Measurements from ENCODE around the gene ARHGAP27. TPM values are rescaled to one million over a fixed set of nuclear protein-coding genes. Genes with fewer than 3 reads are reported as not detected.
"Not testable (repeated sequence)": the region's sequence is repeated elsewhere in the genome, so short reads cannot be mapped to it uniquely, and the experiment has no call there.

ARHGAP27 gene
- total RNA-seq, 1 experiment from 2014 or later, result 0.17 TPM

DNA sequence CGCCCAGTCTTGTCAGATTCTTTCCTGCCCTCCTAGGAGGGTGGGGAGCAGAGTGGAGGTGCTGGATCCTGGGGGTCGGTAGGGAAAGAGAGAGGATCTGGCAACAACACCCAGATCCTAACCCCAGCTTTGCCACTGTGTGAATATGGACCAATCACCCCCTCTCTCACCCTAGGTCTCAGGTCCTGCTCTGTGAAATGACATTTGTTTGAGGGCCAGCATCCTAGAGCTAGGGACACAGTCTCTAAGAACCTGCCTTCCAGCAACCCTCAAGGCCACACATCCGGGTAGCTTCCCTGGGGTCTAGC is 87.5 kb downstream of the ARHGAP27 start:
- Histone ChIP-seq H3K4me3 (ENCODE audit: low read depth, low read length, poor library complexity, severe bottlenecking) (no peak overlapping the region), H3K27me3 (replicated peaks; ENCODE audit: insufficient read depth, low read depth, low read length, poor library complexity) (peaks cover 4% of the 10 kb centered on the region), H3K27ac (ENCODE audit: low read depth, low read length, poor library complexity, severe bottlenecking) (no peak overlapping the region), H3K4me1 (ENCODE audit: insufficient read depth, low read length, poor library complexity, severe bottlenecking) (peaks cover 21% of the 10 kb centered on the region), H3K9me3 (ENCODE audit: low read depth, low read length, poor library complexity, severe bottlenecking) (no peaks in the 10 kb centered on the region), H3K36me3 (ENCODE audit: insufficient read depth, low read length, poor library complexity, severe bottlenecking) (no peaks in the 10 kb centered on the region)
- CTCF ChIA-PET, result no interaction called here
- POLR2A ChIA-PET (ENCODE audit: low non-redundant PET), result no interaction called here
- no TSS peak for BruUV-seq (replicated peaks)
- no peak for TF ChIP-seq EZH2 (IDR thresholded peaks at IDR 0.05; ENCODE audit: borderline replicate concordance, low read depth, low read length, poor library complexity, severe bottlenecking)
- TF ChIP-seq, protein P1, sequence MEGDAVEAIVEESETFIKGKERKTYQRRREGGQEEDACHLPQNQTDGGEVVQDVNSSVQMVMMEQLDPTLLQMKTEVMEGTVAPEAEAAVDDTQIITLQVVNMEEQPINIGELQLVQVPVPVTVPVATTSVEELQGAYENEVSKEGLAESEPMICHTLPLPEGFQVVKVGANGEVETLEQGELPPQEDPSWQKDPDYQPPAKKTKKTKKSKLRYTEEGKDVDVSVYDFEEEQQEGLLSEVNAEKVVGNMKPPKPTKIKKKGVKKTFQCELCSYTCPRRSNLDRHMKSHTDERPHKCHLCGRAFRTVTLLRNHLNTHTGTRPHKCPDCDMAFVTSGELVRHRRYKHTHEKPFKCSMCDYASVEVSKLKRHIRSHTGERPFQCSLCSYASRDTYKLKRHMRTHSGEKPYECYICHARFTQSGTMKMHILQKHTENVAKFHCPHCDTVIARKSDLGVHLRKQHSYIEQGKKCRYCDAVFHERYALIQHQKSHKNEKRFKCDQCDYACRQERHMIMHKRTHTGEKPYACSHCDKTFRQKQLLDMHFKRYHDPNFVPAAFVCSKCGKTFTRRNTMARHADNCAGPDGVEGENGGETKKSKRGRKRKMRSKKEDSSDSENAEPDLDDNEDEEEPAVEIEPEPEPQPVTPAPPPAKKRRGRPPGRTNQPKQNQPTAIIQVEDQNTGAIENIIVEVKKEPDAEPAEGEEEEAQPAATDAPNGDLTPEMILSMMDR (conservative IDR thresholded peaks at IDR 0.05; ENCODE audit: low read depth, low read length), result no peak
- no peak for DNase-seq (ENCODE audit: low spot score)
- intact Hi-C loops (cut with micrococcal nuclease; ENCODE audit: unreplicated experiment), result no loop called here

GRCh38 chr17:45343967-45344664 is 88.6 kb downstream of the ARHGAP27 start:
- H3K9me3 ChIP-seq (ENCODE audit: low read depth, low read length, poor library complexity, severe bottlenecking); intact Hi-C loops (cut with micrococcal nuclease; ENCODE audit: unreplicated experiment); POLR2A ChIA-PET (ENCODE audit: low non-redundant PET); CTCF ChIA-PET; H3K4me3 ChIP-seq (ENCODE audit: low read depth, low read length, poor library complexity, severe bottlenecking); H3K36me3 ChIP-seq (ENCODE audit: insufficient read depth, low read length, poor library complexity, severe bottlenecking); DNase-seq (ENCODE audit: low spot score); BruUV-seq (replicated peaks); H3K27me3 ChIP-seq (replicated peaks; ENCODE audit: insufficient read depth, low read depth, low read length, poor library complexity); H3K27ac ChIP-seq (ENCODE audit: low read depth, low read length, poor library complexity, severe bottlenecking): not testable (repeated sequence)
- H3K4me1 ChIP-seq (ENCODE audit: insufficient read depth, low read length, poor library complexity, severe bottlenecking), result peaks cover 21% of the 10 kb centered on the region

Other genes with a start within 250 kb of the ARHGAP27 start
- 1.0 and 1.4 TPM in 2 replicates for gene FMNL1, start 211.0 kb downstream of the ARHGAP27 start, total RNA-seq (2021)
- gene SPATA32, start 170.8 kb downstream of the ARHGAP27 start, total RNA-seq (2021), result 0.22 TPM in 1 of 2 replicates, not detected in the other
- gene MAP3K14, start 115.8 kb downstream of the ARHGAP27 start, total RNA-seq (2021), result 3.0 and 5.5 TPM in 2 replicates
- gene PLEKHM1, start 57.9 kb upstream of the ARHGAP27 start, total RNA-seq (2021), result 11.9 and 13.0 TPM in 2 replicates